ENCODE data around the gene RARB. TPM values are rescaled to one million over a fixed set of nuclear protein-coding genes. Genes with fewer than 3 reads are reported as not detected.

The RARB gene
- total and polyA plus RNA-seq, 2 of the 13 experiments (the other 11 are each of a cell fraction or from before 2014, with no cell fraction given), result 0.16 TPM; not detected in 1

DNA sequence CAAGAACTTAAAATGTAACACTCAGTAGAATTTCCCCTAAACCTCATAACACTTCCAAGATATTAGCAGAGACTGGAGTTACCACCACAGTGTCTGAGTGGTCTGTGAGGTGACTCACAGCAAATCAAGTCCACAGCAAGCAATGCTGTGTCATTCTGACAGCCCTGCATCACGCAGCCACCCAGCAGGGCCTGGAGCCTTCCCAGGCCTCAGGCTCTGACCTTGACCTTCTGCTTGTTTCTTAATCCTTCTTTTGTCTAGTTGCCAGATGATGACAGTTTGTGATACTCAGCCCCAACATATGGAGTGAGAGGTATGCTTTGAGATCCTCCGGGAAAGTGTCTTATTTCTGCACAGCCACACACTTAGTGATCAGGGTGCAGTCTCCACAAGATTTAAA, 154.2 kb downstream of the RARB start (continued):
- TF ChIP-seq, protein P1, sequence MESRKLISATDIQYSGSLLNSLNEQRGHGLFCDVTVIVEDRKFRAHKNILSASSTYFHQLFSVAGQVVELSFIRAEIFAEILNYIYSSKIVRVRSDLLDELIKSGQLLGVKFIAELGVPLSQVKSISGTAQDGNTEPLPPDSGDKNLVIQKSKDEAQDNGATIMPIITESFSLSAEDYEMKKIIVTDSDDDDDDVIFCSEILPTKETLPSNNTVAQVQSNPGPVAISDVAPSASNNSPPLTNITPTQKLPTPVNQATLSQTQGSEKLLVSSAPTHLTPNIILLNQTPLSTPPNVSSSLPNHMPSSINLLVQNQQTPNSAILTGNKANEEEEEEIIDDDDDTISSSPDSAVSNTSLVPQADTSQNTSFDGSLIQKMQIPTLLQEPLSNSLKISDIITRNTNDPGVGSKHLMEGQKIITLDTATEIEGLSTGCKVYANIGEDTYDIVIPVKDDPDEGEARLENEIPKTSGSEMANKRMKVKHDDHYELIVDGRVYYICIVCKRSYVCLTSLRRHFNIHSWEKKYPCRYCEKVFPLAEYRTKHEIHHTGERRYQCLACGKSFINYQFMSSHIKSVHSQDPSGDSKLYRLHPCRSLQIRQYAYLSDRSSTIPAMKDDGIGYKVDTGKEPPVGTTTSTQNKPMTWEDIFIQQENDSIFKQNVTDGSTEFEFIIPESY (CRISPR knock-in tag; IDR thresholded peaks at IDR 0.05), result no peak
- TF ChIP-seq ZNF646 (CRISPR knock-in tag; IDR thresholded peaks at IDR 0.05) (no peak), KMT2A (CRISPR knock-in tag; IDR thresholded peaks at IDR 0.05) (no peak), FOXK2 (IDR thresholded peaks at IDR 0.05) (no peak), ZNF773 (CRISPR knock-in tag; IDR thresholded peaks at IDR 0.05; ENCODE audit: borderline replicate concordance) (no peak), ZNF343 (CRISPR knock-in tag; IDR thresholded peaks at IDR 0.05) (no peak), ZNF207 (IDR thresholded peaks at IDR 0.05; ENCODE audit: borderline replicate concordance) (no peak), RXRA (CRISPR knock-in tag; IDR thresholded peaks at IDR 0.05) (peak; percentile 71; the same call in 1 of the 2 replicates), ZSCAN31 (CRISPR knock-in tag; IDR thresholded peaks at IDR 0.05; ENCODE audit: low read depth) (no peak), ZNF839 (CRISPR knock-in tag; IDR thresholded peaks at IDR 0.05; ENCODE audit: borderline replicate concordance) (no peak), ZNF101 (CRISPR knock-in tag; IDR thresholded peaks at IDR 0.05; ENCODE audit: borderline replicate concordance, low read depth) (no peak), SATB2 (CRISPR knock-in tag; IDR thresholded peaks at IDR 0.05) (no peak), MAFF (IDR thresholded peaks at IDR 0.05; ENCODE audit: low read depth, low read length) (peak; percentile 64), ZNF780A (CRISPR knock-in tag; IDR thresholded peaks at IDR 0.05) (no peak), SOX13 (IDR thresholded peaks at IDR 0.05) (no peak), SOX13 (CRISPR knock-in tag; conservative IDR thresholded peaks at IDR 0.05 in 1 of 2, IDR thresholded peaks at IDR 0.05 in 1 of 2) (peak in 1 of 2 experiments; percentile 52; a peak in 2 of 4 replicates), ZMAT3 (CRISPR knock-in tag; conservative IDR thresholded peaks at IDR 0.05) (no peak)
- TF ChIP-seq, protein P2, sequence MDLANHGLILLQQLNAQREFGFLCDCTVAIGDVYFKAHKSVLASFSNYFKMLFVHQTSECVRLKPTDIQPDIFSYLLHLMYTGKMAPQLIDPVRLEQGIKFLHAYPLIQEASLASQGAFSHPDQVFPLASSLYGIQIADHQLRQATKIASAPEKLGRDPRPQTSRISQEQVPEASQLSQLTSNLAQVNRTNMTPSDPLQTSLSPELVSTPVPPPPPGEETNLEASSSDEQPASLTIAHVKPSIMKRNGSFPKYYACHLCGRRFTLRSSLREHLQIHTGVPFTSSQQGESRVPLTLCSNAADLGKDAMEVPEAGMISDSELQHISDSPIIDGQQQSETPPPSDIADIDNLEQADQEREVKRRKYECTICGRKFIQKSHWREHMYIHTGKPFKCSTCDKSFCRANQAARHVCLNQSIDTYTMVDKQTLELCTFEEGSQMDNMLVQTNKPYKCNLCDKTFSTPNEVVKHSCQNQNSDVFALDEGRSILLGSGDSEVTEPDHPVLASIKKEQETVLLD (CRISPR knock-in tag; IDR thresholded peaks at IDR 0.05; ENCODE audit: low read depth), result no peak
- TF ChIP-seq, protein P3, sequence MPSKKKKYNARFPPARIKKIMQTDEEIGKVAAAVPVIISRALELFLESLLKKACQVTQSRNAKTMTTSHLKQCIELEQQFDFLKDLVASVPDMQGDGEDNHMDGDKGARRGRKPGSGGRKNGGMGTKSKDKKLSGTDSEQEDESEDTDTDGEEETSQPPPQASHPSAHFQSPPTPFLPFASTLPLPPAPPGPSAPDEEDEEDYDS (CRISPR knock-in tag; IDR thresholded peaks at IDR 0.05), result no peak

Measured in HepG2 (cell line).